ENCODE data around the gene ATP5MC3. TPM values are rescaled to one million over a fixed set of nuclear protein-coding genes. Genes with fewer than 3 reads are reported as not detected.

ATP5MC3 gene
- total and polyA plus RNA-seq, 2 experiments from 2014 or later: 185 to 557 TPM

MicroRNAs within 50 kb of the gene (microRNA counts, 767-probe panel; counts per million panel counts)
- not detected for microRNA hsa-miR-933

Small RNAs within 50 kb of the gene (microRNA-seq; reads per million reads assigned to microRNA genes)
- 3.1 reads per million, percentile 10 among the genes with 10 or more reads in this experiment for gene MIR933

Small RNAs within 50 kb of the gene (small RNA-seq; reads per million reads assigned to genes)
- not detected for gene MIR933 (ENCODE audit: low replicate concordance)

Other genes with a start within 250 kb of the ATP5MC3 start
- gene CHN1, start 176.3 kb downstream of the ATP5MC3 start, total RNA-seq (2014; rRNA removed; shearing (Covaris generic)): 30.2 and 36.5 TPM in 2 replicates
- gene CHN1, start 176.3 kb downstream of the ATP5MC3 start, polyA plus RNA-seq (2016; fragmentation: Nextera tagmentation; extraction: Ambion mirVana): 26.3 and 28.1 TPM in 2 replicates
- gene ATF2, start 13.5 kb downstream of the ATP5MC3 start, total RNA-seq (2014; rRNA removed; shearing (Covaris generic)): 56.2 and 63.1 TPM in 2 replicates
- 20.3 and 23.6 TPM in 2 replicates for gene ATF2, start 13.5 kb downstream of the ATP5MC3 start, polyA plus RNA-seq (2016; fragmentation: Nextera tagmentation; extraction: Ambion mirVana)

Data from GM23338 (cell line).